Breast epithelium (tissue), 4 donors: Measurements from ENCODE around the gene PGBD5. TPM values are rescaled to one million over a fixed set of nuclear protein-coding genes. Genes with fewer than 3 reads are reported as not detected.

ENCODE experiments used
- DNase-seq, 2 donors: peaks; one replicate each; pipeline ENCODE4 v3.0.0-alpha.2; 2019; ENCODE audit warnings: low spot score in 2 of 2
- H3K27ac ChIP-seq, 2 donors: fragments of 200-600 bp; sonication (generic) in 1 of 2; one replicate each; pipeline ENCODE4 v1.5.1; 2016 to 2019; ENCODE audit warnings: mild to moderate bottlenecking in 1 of 2
- H3K27me3 ChIP-seq, 2 donors: fragments of 200-600 bp; sonication (generic) in 1 of 2; one replicate each; pipeline versions ENCODE4 v1.5.1 to v1.6.0; 2017 to 2019; ENCODE audit warnings: control low read depth in 1 of 2, mild to moderate bottlenecking in 1 of 2
- H3K36me3 ChIP-seq: fragments of 200-600 bp; one replicate; pipeline ENCODE4 v1.5.1; 2019
- H3K4me1 ChIP-seq, 2 donors: fragments of 200-600 bp; sonication (generic); one replicate each; pipeline ENCODE4 v1.5.1; 2016 to 2019; ENCODE audit warnings: control low read depth in 1 of 2
- H3K4me3 ChIP-seq, 3 donors: fragments of 200-600 bp; sonication (generic); 1 replicate in 2 of 3; 2 replicates in 1 of 3; pipeline ENCODE4 v1.5.1; 2016 to 2019; ENCODE audit warnings: mild to moderate bottlenecking in 3 of 3, moderate library complexity in 2 of 3
- H3K9me3 ChIP-seq, 2 donors: fragments of 200-600 bp; sonication (generic) in 1 of 2; one replicate each; pipeline ENCODE4 v1.5.1; 2016 to 2019; ENCODE audit warnings: control low read depth in 1 of 2
- CTCF ChIP-seq, 3 donors: fragments of 450-650 bp; IDR thresholded peaks; one replicate each; pipeline ENCODE4 v1.5.1; 2016 to 2017; ENCODE audit warnings: antibody characterized with exemption in 3 of 3, mild to moderate bottlenecking in 3 of 3, moderate library complexity in 3 of 3
- POLR2A ChIP-seq: fragments of 450-650 bp; IDR thresholded peaks from one replicate; pipeline ENCODE4 v1.6.1; 2016; ENCODE audit warnings: antibody characterized with exemption, mild to moderate bottlenecking, moderate library complexity
- POLR2AphosphoS5 ChIP-seq, 3 donors: sonication (generic); formaldehyde crosslinking; IDR thresholded peaks; one replicate each; pipeline ENCODE4 v1.6.1; 2017; ENCODE audit warnings: antibody characterized with exemption in 3 of 3
- intact Hi-C: fragments of 100-400 bp; cut with DNase I; formaldehyde crosslinking; loops from one replicate; pipeline ENCODE4 v1.15.1; 2023; ENCODE audit warnings: low total_unique reads
- total RNA-seq, 3 donors: library from RNA; depleted of rRNA; stranded (reverse); fragments of >200 nt; gene quantifications; one replicate each; pipeline ENCODE4 v1.1.0, GENCODE V29; 2016

Gene PGBD5
- total RNA-seq, 3 donors from 2014 or later: 0.48 to 0.98 (median 0.59) TPM

- no peak overlapping the region for H3K27ac ChIP-seq
- peaks cover 0 to 3% of the 10 kb centered on the region in 2 donors for H3K27me3 ChIP-seq
- no peaks in the 10 kb centered on the region for H3K9me3 ChIP-seq
- no peak for TF ChIP-seq CTCF (IDR thresholded peaks at IDR 0.05)
- TF ChIP-seq POLR2A: no peak
- TF ChIP-seq POLR2AphosphoS5 (IDR thresholded peaks at IDR 0.05): no peak
- no peaks in the 10 kb centered on the region for H3K4me1 ChIP-seq
- DNase-seq: no peak
- no peaks in the 10 kb centered on the region for H3K36me3 ChIP-seq
- H3K4me3 ChIP-seq: no peak overlapping the region
- intact Hi-C loops: no loop called here
Measured at GRCh38 chr1:230342019-230342418, 84.1 kb downstream of the PGBD5 start.

DNA sequence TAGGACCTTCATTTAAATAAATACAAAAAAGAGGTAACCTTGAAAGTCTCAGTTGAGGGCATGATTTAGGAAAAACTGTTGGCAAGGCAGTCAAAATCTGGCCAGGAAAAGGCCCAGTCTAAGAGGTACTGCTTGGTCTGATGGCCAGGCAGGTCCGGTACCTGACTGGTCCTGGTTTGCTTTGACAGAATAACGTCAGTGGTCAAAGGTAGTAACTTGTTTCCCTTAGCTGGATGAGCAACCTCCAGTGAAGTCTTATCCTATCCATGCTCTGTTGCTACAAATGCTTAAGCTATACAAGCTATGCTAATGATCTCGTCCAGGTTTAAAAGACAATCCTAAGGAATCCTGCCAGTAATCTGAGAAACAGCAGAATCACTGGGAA is 85.0 kb downstream of the PGBD5 start:
- Histone ChIP-seq H3K4me3 (no peak overlapping the region), H3K27ac (no peak overlapping the region), H3K27me3 (peaks cover 0 to 3% of the 10 kb centered on the region in 2 donors), H3K4me1 (no peaks in the 10 kb centered on the region), H3K9me3 (no peaks in the 10 kb centered on the region), H3K36me3 (no peaks in the 10 kb centered on the region)
- TF ChIP-seq POLR2AphosphoS5 (IDR thresholded peaks at IDR 0.05) (no peak), CTCF (IDR thresholded peaks at IDR 0.05) (no peak), POLR2A (no peak)
- intact Hi-C loops: no loop called here
- no peak for DNase-seq

DNA sequence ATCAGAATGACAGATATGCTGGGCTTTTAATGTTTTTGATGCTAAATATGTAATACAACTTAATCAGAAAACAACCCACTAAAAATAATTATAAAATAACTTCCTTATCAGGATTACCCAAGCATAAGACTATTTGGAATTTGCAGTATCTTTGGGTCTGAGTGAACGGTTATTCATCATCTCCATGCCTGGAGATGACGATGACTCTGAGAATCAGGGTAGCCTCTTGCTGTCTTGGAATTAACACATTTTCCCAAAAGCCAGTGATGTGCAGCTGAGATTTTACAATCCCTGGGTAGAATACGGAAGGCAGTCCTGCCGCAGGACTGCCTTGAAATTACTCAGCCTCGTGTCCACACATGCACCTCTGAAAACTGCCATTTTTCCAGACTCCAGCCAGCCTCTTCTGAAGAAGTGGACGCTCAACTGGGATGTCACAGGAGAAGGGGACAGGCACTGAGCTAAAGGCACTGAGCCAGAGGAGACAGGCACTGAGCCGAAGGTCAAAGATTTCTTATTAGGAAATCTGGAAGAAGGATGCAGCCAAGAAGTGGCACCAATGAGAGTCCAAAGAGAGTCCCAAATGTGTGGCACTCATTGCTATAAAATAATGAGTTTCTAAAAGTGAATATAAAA is 85.5 kb downstream of the PGBD5 start:
- Histone ChIP-seq H3K27ac (no peak overlapping the region), H3K4me3 (no peak overlapping the region), H3K36me3 (no peaks in the 10 kb centered on the region), H3K4me1 (no peaks in the 10 kb centered on the region), H3K27me3 (peaks cover 0 to 3% of the 10 kb centered on the region in 2 donors), H3K9me3 (no peaks in the 10 kb centered on the region)
- intact Hi-C loops: no loop called here
- no peak for TF ChIP-seq POLR2A
- TF ChIP-seq CTCF (IDR thresholded peaks at IDR 0.05): no peak
- no peak for TF ChIP-seq POLR2AphosphoS5 (IDR thresholded peaks at IDR 0.05)
- no peak for DNase-seq

- Histone ChIP-seq H3K36me3 (no peaks in the 10 kb centered on the region), H3K4me1 (no peaks in the 10 kb centered on the region), H3K4me3 (no peak overlapping the region), H3K9me3 (no peaks in the 10 kb centered on the region), H3K27me3 (peaks cover 0 to 3% of the 10 kb centered on the region in 2 donors), H3K27ac (no peak overlapping the region)
- DNase-seq: no peak
- TF ChIP-seq CTCF (IDR thresholded peaks at IDR 0.05) (no peak), POLR2AphosphoS5 (IDR thresholded peaks at IDR 0.05) (no peak), POLR2A (no peak)
- intact Hi-C loops: no loop called here
Measured at GRCh38 chr1:230339033-230339432, 87.1 kb downstream of the PGBD5 start.

DNA sequence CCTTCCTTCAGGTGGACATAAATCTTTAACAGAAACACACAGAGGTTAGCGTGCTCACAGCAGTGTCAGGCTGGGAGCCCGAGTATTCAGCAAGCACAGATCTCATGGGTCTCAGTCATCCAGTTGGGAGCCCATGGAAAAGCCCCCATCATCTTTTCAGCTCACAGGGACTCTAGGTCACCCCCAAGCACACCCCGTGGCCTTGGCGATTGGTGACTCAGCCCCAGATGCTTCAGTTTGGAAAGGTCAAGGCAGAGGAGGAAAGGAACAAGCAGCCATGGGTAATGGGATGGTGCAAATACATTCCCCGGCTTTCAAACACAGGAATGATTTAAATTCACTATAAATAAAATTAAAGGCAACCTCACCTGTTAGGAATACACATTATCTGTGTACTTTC is 88.9 kb downstream of the PGBD5 start:
- no peaks in the 10 kb centered on the region for H3K9me3 ChIP-seq
- no peaks in the 10 kb centered on the region for H3K4me1 ChIP-seq
- intact Hi-C loops: no loop called here
- TF ChIP-seq POLR2AphosphoS5 (IDR thresholded peaks at IDR 0.05) (no peak), CTCF (IDR thresholded peaks at IDR 0.05) (no peak), POLR2A (no peak)
- no peak overlapping the region for H3K4me3 ChIP-seq
- no peaks in the 10 kb centered on the region for H3K36me3 ChIP-seq
- H3K27me3 ChIP-seq: peaks cover 0 to 3% of the 10 kb centered on the region in 2 donors
- DNase-seq: no peak
- no peak overlapping the region for H3K27ac ChIP-seq
